ENCODE measurements around the gene FMNL2.

The FMNL2 gene

GRCh38 chr2:152650768-152651371 is 315.9 kb downstream of the FMNL2 start:
- no peak for DNase-seq (ENCODE audit: low read depth)

GRCh38 chr2:152651834-152652233 is 316.9 kb downstream of the FMNL2 start:
- DNase-seq (ENCODE audit: low read depth) = no peak

DNA sequence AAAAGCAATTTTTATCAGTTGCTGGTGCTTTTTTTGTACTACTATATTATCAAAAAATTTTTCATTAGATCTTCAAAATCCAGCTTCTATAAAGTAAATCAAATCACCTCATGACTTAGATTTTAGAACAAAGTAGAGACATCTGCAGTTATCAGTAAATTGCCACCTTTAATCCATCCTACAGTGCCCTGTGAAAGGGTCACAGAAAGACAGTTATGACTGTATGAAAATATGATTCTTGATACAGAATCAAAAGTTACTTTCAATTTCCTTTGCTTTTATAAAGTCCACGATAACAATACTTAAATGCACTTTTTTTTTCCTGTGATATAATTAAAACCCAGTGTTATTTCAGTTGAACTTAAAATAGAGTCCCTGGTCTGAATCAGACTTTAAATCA is 320.9 kb downstream of the FMNL2 start:
- no peak for DNase-seq (ENCODE audit: low read depth)

DNA sequence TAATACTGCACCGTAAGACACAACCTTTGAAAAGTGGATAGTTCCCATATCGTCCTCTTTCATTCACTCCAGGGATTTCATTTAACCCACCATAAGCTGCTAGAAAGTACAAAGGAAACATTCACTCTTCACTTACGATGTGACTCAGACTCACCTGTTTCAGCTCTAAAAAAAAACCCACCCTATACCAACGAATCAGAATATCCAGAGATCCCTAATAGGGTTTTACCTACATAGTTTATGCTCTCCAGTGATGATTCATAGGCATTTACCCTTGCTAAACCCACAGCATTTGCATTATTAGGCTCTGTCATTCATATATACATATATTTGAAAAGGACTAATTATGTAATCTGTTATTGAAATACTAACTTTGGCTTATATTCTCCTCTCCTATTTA is 322.1 kb downstream of the FMNL2 start:
- DNase-seq (ENCODE audit: low read depth) = no peak

- no peak for DNase-seq (ENCODE audit: low read depth)
Measured at GRCh38 chr2:152658221-152658620, 323.2 kb downstream of the FMNL2 start.

DNA sequence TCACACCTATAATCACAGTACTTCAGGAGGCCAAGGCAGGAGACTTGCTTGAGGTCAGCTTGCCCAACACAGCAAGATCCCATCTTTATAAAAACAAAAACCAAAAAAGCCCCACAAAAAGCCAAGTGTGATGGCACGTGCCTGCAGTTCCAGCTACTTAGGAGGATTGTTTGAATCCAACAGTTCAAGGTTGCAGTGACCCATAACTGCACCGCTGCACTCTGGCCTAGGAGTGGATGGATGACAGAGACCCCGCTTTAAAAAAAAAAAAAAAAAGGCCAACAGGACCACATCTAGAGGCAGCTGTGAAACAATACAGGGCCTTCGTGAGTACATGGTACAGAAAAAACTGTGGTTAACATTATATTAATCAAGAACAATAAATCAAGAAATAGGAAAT is 326.1 kb downstream of the FMNL2 start:
- no peak for DNase-seq (ENCODE audit: low read depth)

DNA sequence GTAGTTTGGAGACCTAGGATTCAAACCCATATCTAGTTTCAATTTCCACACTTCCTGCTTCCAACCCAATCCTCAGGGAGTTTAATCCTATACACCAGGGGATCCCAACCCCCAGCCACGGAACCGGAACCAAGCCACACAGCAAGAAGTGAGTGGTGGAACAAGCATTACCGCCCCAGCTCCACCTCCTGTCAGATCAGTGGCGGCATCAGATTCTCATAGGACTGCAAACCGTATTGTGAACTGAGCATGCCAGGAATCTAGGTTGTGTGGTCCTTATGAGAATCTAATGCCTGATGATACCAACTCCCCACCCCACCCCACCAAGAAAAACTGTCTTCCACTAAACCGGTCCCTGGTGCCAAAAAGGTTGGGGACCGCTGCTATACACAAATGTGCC is 329.8 kb downstream of the FMNL2 start:
- no peak for DNase-seq (ENCODE audit: low read depth)

GRCh38 chr2:152674334-152674733 is 339.4 kb downstream of the FMNL2 start:
- DNase-seq (ENCODE audit: low read depth) = no peak

GRCh38 chr2:152676461-152676860 is 341.5 kb downstream of the FMNL2 start:
- no peak for DNase-seq (ENCODE audit: low read depth)

DNA sequence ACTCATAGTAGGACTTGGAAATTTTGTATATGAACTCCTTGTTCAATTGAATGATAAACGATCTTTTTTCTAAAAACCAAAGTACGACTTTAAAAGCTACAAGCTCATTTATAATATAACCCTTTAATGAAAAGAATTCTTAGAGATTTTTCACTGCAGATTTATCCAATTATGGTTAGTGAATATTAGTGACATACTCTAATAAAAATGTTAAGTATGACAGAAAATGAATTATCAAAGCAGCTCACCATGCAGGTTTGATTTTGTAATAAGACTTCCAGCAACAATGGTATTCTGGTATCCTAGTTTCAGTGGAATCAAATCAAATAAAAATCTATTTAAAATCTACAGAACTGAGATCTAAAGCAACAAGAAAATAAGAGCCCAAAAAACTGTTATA is 343.8 kb downstream of the FMNL2 start:
- DNase-seq (ENCODE audit: low read depth) = no peak

DNA sequence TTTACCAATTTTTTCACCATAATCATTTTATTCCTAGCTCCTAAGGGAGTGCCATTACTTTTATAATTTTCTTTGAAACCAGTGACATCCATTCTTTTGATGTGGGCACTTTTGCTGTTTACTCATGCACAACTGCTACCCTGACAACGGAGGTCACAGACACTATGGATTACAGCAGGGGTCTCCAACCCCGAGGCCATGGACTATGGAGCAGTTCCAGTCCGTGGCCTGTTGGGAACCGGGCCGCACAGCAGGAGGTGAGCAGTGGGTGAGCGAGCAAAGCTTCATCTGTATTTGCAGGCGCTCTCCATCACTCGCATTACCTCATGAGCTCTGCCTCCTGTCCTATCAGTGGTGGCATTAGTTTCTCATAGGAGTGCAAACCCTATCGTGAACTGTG is 347.7 kb downstream of the FMNL2 start:
- no peak for DNase-seq (ENCODE audit: low read depth)

GRCh38 chr2:152683400-152683799 is 348.4 kb downstream of the FMNL2 start:
- no peak for DNase-seq (ENCODE audit: low read depth)

- no peak for DNase-seq (ENCODE audit: low read depth)
Measured at GRCh38 chr2:152686321-152686720, 351.3 kb downstream of the FMNL2 start.

- DNase-seq (ENCODE audit: low read depth) = no peak
Measured at GRCh38 chr2:152693033-152693432, 358.1 kb downstream of the FMNL2 start.

GRCh38 chr2:152694161-152694661 is 359.2 kb downstream of the FMNL2 start:
- peak; percentile 80 for DNase-seq (ENCODE audit: low read depth)

DNA sequence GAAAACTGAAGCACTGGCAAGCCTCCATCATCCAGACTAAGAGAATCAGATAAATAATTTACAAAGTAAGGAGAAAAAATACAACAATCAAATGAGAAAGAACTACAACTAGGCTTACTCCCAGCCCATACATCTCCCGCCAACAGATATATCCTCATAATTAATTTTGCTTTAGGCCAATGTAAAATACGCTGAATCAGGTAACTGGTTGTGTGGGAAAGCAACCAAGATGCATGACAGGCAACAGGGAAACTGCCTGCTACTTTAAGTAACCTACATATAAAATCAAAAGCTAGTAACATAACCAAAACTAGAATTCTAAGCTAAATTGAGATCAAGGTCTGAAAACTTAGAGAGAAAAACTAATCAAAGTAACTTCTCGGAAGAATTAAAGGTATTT is 360.8 kb downstream of the FMNL2 start:
- no peak for DNase-seq (ENCODE audit: low read depth)

DNA sequence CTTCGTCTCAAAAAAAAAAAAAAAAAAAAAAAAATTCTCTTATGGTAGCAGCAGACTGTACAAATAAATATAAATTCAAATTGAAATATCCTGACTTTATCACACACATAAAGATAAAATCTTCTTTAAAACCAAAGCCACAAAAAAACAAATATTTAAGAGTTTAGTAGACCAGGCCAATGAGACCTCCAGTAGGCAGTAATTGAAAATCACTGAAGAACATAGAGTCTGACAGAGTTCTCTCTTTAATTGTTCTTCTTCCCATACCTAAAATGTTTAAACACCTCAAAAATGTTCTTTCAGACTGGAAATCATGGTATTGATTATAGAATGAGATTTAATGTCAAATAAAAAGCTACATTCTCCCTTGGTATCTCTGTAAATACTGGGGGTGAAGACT is 361.5 kb downstream of the FMNL2 start:
- DNase-seq (ENCODE audit: low read depth) = peak; percentile 57

Measured in EH (cell line).